Measurements from ENCODE around the gene INPP5B.
"Not testable (repeated sequence)": the region's sequence is repeated elsewhere in the genome, so short reads cannot be mapped to it uniquely, and the experiment has no call there.

The INPP5B gene

GRCh38 chr1:37948166-37948565 is 1.3 kb upstream of the INPP5B start:
- DNase-seq (ENCODE audit: low spot score): no peak

- DNase-seq (ENCODE audit: low spot score): no peak
Measured at GRCh38 chr1:37947364-37947763, 511 bp upstream of the INPP5B start.

GRCh38 chr1:37945743-37946702 is 830 bp downstream of the INPP5B start:
- peak; percentile 88 for DNase-seq (ENCODE audit: low spot score)

GRCh38 chr1:37945251-37945650 is 1.6 kb downstream of the INPP5B start:
- DNase-seq (ENCODE audit: low spot score): no peak

- DNase-seq (ENCODE audit: low spot score): no peak
Measured at GRCh38 chr1:37944816-37945215, 2.0 kb downstream of the INPP5B start.

- DNase-seq (ENCODE audit: low spot score): peak; percentile 46
Measured at GRCh38 chr1:37944086-37944763, 2.6 kb downstream of the INPP5B start.

GRCh38 chr1:37940299-37940947 is 6.4 kb downstream of the INPP5B start:
- no peak for DNase-seq (ENCODE audit: low spot score)

GRCh38 chr1:37936760-37937159 is 10.1 kb downstream of the INPP5B start:
- not testable (repeated sequence) for DNase-seq (ENCODE audit: low spot score)

- peak; percentile 69 for DNase-seq (ENCODE audit: low spot score)
Measured at GRCh38 chr1:37932759-37933158, 14.1 kb downstream of the INPP5B start.

GRCh38 chr1:37931361-37932158 is 15.3 kb downstream of the INPP5B start:
- DNase-seq (ENCODE audit: low spot score): peak; percentile 97

GRCh38 chr1:37931102-37931360 is 15.8 kb downstream of the INPP5B start:
- DNase-seq (ENCODE audit: low spot score): no peak

- DNase-seq (ENCODE audit: low spot score): no peak
Measured at GRCh38 chr1:37930246-37931101, 16.4 kb downstream of the INPP5B start.

GRCh38 chr1:37926038-37926924 is 20.6 kb downstream of the INPP5B start:
- DNase-seq (ENCODE audit: low spot score): no peak

GRCh38 chr1:37925316-37925715 is 21.5 kb downstream of the INPP5B start:
- no peak for DNase-seq (ENCODE audit: low spot score)

GRCh38 chr1:37923551-37923889 is 23.3 kb downstream of the INPP5B start:
- DNase-seq (ENCODE audit: low spot score): no peak

- no peak for DNase-seq (ENCODE audit: low spot score)
Measured at GRCh38 chr1:37922767-37923550, 23.9 kb downstream of the INPP5B start.

- peak; percentile 25 for DNase-seq (ENCODE audit: low spot score)
Measured at GRCh38 chr1:37919277-37919676, 27.6 kb downstream of the INPP5B start.

GRCh38 chr1:37915476-37916093 is 31.3 kb downstream of the INPP5B start:
- DNase-seq (ENCODE audit: low spot score): no peak
